ENCODE data around the gene PADI3.

GRCh38 chr1:17297991-17298390 lies 49.1 kb downstream of the PADI3 start:
- no peak for TF ChIP-seq ARNT (IDR thresholded peaks at IDR 0.05)
- TF ChIP-seq FOXM1 (IDR thresholded peaks at IDR 0.05; ENCODE audit: borderline replicate concordance): no peak
- TF ChIP-seq LEF1 (IDR thresholded peaks at IDR 0.05; ENCODE audit: borderline replicate concordance): no peak
- TF ChIP-seq L3MBTL2 (conservative IDR thresholded peaks at IDR 0.05): no peak
- no peak for TF ChIP-seq FOXA1 (IDR thresholded peaks at IDR 0.05)
- TF ChIP-seq CTBP1 (IDR thresholded peaks at IDR 0.05; ENCODE audit: borderline replicate concordance): no peak
- TF ChIP-seq SUZ12 (IDR thresholded peaks at IDR 0.05): no peak
- no peak for TF ChIP-seq SP1 (IDR thresholded peaks at IDR 0.05)
- no peak for TF ChIP-seq PKNOX1 (IDR thresholded peaks at IDR 0.05)
- no peak for TF ChIP-seq ELF4 (IDR thresholded peaks at IDR 0.05)
- TF ChIP-seq TARDBP (IDR thresholded peaks at IDR 0.05): no peak
- no peak for TF ChIP-seq FOXK2 (IDR thresholded peaks at IDR 0.05)
- TF ChIP-seq ZNF384 (IDR thresholded peaks at IDR 0.05): no peak
- TF ChIP-seq NFRKB (IDR thresholded peaks at IDR 0.05): no peak

Data from HEK293T (cell line).